Smooth muscle cell (in vitro differentiated cells): ENCODE data around the gene WDR38. TPM values are rescaled to one million over a fixed set of nuclear protein-coding genes. Genes with fewer than 3 reads are reported as not detected.

Experiments
- DNase-seq: peaks from one replicate; lab custom pipeline; 2025; ENCODE audit not compliant: unreplicated experiment; lab: John Stamatoyannopoulos, UW
- H2AFZ ChIP-seq: fragments of 200-600 bp; sonication (generic); 2 replicates; pipeline ENCODE4 v1.6.0; 2016; ENCODE audit warnings: antibody characterized with exemption, low read depth, mild to moderate bottlenecking
- H3F3A ChIP-seq: fragments of 200-600 bp; sonication (generic); 2 replicates; pipeline ENCODE4 v1.6.0; 2017; ENCODE audit warnings: antibody characterized with exemption, low read depth
- H3K27ac ChIP-seq: fragments of 200-600 bp; sonication (generic); 2 replicates; pipeline ENCODE4 v1.5.1; 2016; ENCODE audit warnings: low read depth, mild to moderate bottlenecking
- H3K27me3 ChIP-seq: fragments of 200-600 bp; sonication (generic); 2 replicates; pipeline ENCODE4 v1.6.1; 2016; ENCODE audit warnings: low read depth, mild to moderate bottlenecking
- H3K36me3 ChIP-seq: fragments of 200-600 bp; sonication (generic); 2 replicates; pipeline ENCODE4 v1.5.1; 2016; ENCODE audit warnings: low read depth
- H3K4me1 ChIP-seq: fragments of 200-600 bp; sonication (generic); 2 replicates; pipeline ENCODE4 v1.5.1; 2016; ENCODE audit warnings: low read depth
- H3K4me2 ChIP-seq: fragments of 200-600 bp; sonication (generic); 2 replicates; pipeline ENCODE4 v1.6.0; 2016; ENCODE audit warnings: mild to moderate bottlenecking
- H3K4me3 ChIP-seq: fragments of 200-600 bp; sonication (generic); 2 replicates; pipeline ENCODE4 v1.5.1; 2016; ENCODE audit warnings: mild to moderate bottlenecking
- H3K79me2 ChIP-seq: fragments of 200-600 bp; sonication (generic); 2 replicates; pipeline ENCODE4 v1.6.0; 2016; ENCODE audit warnings: low read depth, mild to moderate bottlenecking
- H3K9ac ChIP-seq: fragments of 200-600 bp; sonication (generic); 2 replicates; pipeline ENCODE4 v1.6.0; 2016; ENCODE audit warnings: low read depth
- H3K9me3 ChIP-seq: fragments of 200-600 bp; sonication (generic); replicated peaks from 2 replicates; pipeline ENCODE4 v1.5.1; 2016; ENCODE audit warnings: low read depth
- H4K20me1 ChIP-seq: fragments of 200-600 bp; sonication (generic); 2 replicates; pipeline ENCODE4 v1.6.0; 2016; ENCODE audit warnings: low read depth
- WGBS: methylation state at CpG from one replicate; pipeline ENCODE4 v1.1.7; 2016; ENCODE audit warnings: low lambda C conversion rate; 5-methylcytosine and 5-hydroxymethylcytosine counted together
- polyA plus RNA-seq: library from polyadenylated mRNA; unstranded; fragments of >200 nt; fragmentation: Nextera tagmentation; extraction: Ambion mirVana; gene quantifications from 2 replicates; pipeline ENCODE4 v1.2.1, GENCODE V29; 2016
- total RNA-seq: library from RNA; depleted of rRNA; stranded (reverse); fragments of >200 nt; gene quantifications from 2 replicates; pipeline ENCODE4 v1.2.3, GENCODE V29; 2014
- TF ChIP-seq, protein P1 (sequence below): fragments of 200-600 bp; sonication (generic); IDR thresholded peaks from 2 replicates; pipeline ENCODE4 v1.5.1; 2017; ENCODE audit warnings: borderline replicate concordance, mild to moderate bottlenecking, antibody characterized with exemption; ENCODE audit not compliant: insufficient read depth, poor library complexity, severe bottlenecking

Gene WDR38
- total and polyA plus RNA-seq, 2 experiments from 2014 or later = not detected

DNA sequence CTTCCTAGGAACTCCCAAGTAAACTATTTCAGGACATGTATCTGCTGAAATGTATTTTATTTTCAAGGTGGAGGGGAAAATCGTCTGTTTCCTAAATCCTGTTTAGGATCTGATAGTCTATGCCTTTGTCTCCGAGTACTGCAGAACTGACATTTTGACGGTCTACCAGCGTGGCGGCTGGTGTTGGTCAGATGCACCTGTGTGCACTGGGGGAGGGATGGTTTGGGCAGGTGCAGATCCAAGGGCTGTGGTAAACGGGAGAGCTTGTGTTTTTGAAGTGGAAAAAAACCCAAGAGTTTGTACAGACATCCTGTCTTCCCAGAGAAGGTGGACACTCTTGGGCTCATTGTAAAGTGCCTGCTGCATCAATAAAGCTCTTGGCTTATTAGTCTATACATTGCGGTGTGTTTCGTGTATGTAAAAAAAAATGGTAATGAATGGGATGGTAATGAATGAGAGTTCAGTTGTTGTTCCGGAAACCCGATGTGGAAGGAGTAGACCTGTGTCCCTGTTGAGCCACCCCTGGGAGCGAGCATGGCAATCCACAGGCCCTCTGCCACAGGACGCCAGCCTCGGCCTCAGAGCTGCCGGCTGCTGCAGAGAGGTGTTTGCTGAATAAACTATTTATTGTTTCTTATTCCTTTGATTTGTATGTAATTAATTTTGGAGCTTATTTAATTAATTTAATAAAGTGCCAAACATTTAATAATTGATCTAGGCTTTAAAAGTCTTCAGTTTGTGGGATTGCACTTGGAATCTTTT, 23.9 kb downstream of the WDR38 start:
- WGBS = 97% methylated on average over 14 of the region's 14 CpGs
- H4K20me1 ChIP-seq = peaks cover 57% of the 10 kb centered on the region
- no peak overlapping the region for H3K27ac ChIP-seq
- peaks cover 36% of the 10 kb centered on the region for H3K79me2 ChIP-seq
- H2AFZ ChIP-seq = no peak overlapping the region
- H3K9me3 ChIP-seq = no peaks in the 10 kb centered on the region
- no peak overlapping the region for H3K9ac ChIP-seq
- no peaks in the 10 kb centered on the region for H3K4me1 ChIP-seq
- H3F3A ChIP-seq = peaks cover 6% of the 10 kb centered on the region
- H3K4me3 ChIP-seq = no peak overlapping the region
- no peaks in the 10 kb centered on the region for H3K27me3 ChIP-seq
- TF ChIP-seq, protein P1, sequence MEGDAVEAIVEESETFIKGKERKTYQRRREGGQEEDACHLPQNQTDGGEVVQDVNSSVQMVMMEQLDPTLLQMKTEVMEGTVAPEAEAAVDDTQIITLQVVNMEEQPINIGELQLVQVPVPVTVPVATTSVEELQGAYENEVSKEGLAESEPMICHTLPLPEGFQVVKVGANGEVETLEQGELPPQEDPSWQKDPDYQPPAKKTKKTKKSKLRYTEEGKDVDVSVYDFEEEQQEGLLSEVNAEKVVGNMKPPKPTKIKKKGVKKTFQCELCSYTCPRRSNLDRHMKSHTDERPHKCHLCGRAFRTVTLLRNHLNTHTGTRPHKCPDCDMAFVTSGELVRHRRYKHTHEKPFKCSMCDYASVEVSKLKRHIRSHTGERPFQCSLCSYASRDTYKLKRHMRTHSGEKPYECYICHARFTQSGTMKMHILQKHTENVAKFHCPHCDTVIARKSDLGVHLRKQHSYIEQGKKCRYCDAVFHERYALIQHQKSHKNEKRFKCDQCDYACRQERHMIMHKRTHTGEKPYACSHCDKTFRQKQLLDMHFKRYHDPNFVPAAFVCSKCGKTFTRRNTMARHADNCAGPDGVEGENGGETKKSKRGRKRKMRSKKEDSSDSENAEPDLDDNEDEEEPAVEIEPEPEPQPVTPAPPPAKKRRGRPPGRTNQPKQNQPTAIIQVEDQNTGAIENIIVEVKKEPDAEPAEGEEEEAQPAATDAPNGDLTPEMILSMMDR = no peak
- DNase-seq = no peak
- H3K36me3 ChIP-seq = peaks cover 4% of the 10 kb centered on the region
- no peak overlapping the region for H3K4me2 ChIP-seq

DNA sequence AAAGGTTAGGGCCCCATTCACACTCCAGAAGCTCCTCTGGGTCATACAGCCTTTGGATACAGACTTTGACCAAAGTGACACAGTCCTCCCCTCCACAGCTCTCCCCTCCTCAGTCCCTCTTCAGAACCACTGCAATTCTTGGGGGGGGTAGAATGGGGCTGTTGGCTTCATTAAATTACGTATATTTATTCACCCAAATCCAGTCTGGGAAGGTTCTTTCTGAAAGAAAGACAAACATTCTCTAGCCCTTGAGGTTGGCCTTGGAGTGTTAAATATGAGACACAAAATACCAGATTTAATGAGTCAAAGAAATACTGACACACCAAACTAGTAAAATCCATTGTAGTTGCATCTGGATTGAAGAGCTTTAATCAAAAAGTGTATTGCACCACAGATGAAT, 24.8 kb downstream of the WDR38 start:
- 100% methylated on average over 1 of the region's 1 CpG for WGBS
- Histone ChIP-seq H3K36me3 (peaks cover 4% of the 10 kb centered on the region), H3K9me3 (no peaks in the 10 kb centered on the region), H3K4me2 (no peak overlapping the region), H3K4me1 (no peaks in the 10 kb centered on the region), H2AFZ (no peak overlapping the region), H3K27ac (no peak overlapping the region), H3F3A (peaks cover 6% of the 10 kb centered on the region), H4K20me1 (peaks cover 49% of the 10 kb centered on the region), H3K9ac (no peak overlapping the region), H3K79me2 (peaks cover 28% of the 10 kb centered on the region), H3K4me3 (no peak overlapping the region), H3K27me3 (no peaks in the 10 kb centered on the region)
- DNase-seq = no peak
- TF ChIP-seq, protein P1 = no peak

DNA sequence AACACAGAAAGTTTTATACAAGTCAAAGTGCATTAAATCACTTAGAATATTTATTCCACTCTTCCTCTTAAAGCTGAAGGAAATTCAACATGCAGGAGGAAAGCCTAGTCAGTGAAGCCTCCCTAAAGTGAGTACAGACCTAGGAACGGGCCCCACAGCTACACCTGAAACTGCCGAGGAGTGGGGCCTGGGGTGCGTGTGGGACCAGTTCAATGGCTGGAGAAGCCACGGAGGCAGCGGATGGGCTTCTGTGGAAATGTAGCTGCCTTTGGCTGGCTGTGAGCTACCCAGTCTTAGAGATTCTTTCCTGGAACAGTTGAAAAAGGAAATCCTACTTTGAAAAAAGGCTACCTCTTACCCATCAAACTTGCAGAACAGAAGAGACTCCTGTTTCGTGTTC, 25.3 kb downstream of the WDR38 start:
- no peaks in the 10 kb centered on the region for H3K4me1 ChIP-seq
- peaks cover 6% of the 10 kb centered on the region for H3F3A ChIP-seq
- H2AFZ ChIP-seq = no peak overlapping the region
- no peak overlapping the region for H3K4me3 ChIP-seq
- H3K36me3 ChIP-seq = peaks cover 4% of the 10 kb centered on the region
- no peak for DNase-seq
- TF ChIP-seq, protein P1 = no peak
- no peak overlapping the region for H3K9ac ChIP-seq
- H3K9me3 ChIP-seq = no peaks in the 10 kb centered on the region
- H3K27ac ChIP-seq = no peak overlapping the region
- H4K20me1 ChIP-seq = peaks cover 45% of the 10 kb centered on the region
- peaks cover 23% of the 10 kb centered on the region for H3K79me2 ChIP-seq
- H3K4me2 ChIP-seq = no peak overlapping the region
- 92% methylated on average over 6 of the region's 6 CpGs for WGBS
- no peaks in the 10 kb centered on the region for H3K27me3 ChIP-seq

DNA sequence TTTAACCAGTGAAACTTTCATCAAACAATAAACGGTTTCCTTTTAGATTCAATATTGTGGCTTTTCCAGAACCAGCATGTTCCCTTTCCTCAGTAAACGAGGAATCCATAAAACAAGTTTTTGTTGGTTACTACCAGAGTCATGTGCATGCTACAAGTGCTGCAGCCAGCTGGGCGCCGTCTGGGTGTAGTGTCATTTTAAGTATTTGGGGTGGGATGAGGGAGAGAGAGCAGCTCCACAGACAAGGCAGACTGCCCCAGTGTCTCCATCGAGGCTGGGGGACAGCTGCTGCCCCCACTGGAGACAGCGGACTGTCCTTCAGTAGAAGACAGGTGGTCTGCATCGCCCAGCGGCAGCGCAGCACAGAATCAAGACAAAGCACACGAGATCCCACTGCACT, 26.0 kb downstream of the WDR38 start:
- Histone ChIP-seq H3K36me3 (peaks cover 4% of the 10 kb centered on the region), H3K4me2 (no peak overlapping the region), H3K4me1 (no peaks in the 10 kb centered on the region), H3K9ac (no peak overlapping the region), H3K4me3 (no peak overlapping the region), H2AFZ (no peak overlapping the region), H3K9me3 (no peaks in the 10 kb centered on the region), H3K27ac (no peak overlapping the region), H3K79me2 (peaks cover 16% of the 10 kb centered on the region), H3K27me3 (no peaks in the 10 kb centered on the region), H4K20me1 (peaks cover 38% of the 10 kb centered on the region), H3F3A (peaks cover 6% of the 10 kb centered on the region)
- DNase-seq = no peak
- TF ChIP-seq, protein P1 = no peak
- WGBS = 90% methylated on average over 10 of the region's 10 CpGs
